IPS-NIHi11 (cell line): ENCODE measurements around the gene CCNL2.
A peak's percentile ranks its signal among the peaks of the same experiment; 100 is the strongest.
"Not testable (repeated sequence)": the region's sequence is repeated elsewhere in the genome, so short reads cannot be mapped to it uniquely, and the experiment has no call there.

ENCODE experiments used
- DNase-seq: peaks from one replicate; pipeline ENCODE4 v3.0.0; 2012; ENCODE audit warnings: mixed read lengths, low spot score

The CCNL2 gene

DNA sequence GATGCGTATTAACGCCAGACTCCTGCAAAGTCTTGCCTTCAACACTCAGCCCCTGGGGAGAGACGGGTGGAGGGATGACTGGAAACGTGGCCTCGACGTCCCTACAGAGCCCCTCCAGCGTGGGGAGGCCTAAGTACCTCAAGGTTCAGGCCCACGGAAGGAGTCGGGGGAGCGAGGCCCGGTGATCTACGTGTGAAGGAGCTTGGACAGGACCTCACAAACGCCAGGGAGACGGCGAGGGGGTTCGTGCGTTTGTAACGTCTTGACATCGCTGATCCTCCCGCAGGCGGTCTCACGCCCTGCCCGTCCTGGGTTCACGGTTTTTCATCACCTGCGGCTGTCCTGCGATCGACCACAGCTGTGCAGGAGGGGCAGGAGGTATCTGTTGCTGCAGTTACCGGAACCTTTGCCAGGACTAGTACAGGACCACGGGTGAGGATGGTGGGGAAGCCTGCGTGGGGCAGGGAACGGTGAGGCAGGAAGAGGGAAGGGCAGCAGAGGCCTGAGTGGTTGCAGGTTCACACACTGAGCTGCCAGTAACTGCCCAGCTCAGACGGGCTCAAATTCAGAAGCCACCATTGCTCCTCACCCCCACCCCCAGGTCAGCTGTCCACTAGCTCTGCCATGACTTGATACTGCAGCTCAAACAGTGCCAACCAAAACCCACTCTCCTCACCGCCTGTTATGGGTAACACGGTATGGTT, 889 bp upstream of the CCNL2 start:
- DNase-seq: no peak

GRCh38 chr1:1398677-1399186, 403 bp downstream of the CCNL2 start:
- no peak for DNase-seq

GRCh38 chr1:1397839-1398523, 1.2 kb downstream of the CCNL2 start:
- DNase-seq: no peak

DNA sequence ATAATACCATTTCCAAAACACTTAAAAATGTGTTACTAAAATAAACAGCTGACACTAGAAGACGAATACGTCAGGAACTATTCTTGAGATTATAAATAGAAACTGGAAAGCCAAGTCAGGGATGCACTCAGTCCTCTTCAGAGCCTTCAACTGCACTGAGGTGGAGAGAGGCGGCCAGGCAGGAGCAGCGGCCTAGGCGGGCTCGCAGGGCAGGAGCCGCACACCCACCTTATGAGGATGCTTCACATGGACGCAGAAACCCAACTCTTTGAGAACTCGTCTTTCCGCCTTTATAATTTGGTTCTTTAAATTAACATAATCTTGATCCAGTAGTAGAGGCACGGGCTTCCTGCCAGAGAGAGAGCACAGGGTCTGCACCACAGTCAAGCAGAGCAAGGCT, 4.0 kb downstream of the CCNL2 start:
- DNase-seq: no peak

DNA sequence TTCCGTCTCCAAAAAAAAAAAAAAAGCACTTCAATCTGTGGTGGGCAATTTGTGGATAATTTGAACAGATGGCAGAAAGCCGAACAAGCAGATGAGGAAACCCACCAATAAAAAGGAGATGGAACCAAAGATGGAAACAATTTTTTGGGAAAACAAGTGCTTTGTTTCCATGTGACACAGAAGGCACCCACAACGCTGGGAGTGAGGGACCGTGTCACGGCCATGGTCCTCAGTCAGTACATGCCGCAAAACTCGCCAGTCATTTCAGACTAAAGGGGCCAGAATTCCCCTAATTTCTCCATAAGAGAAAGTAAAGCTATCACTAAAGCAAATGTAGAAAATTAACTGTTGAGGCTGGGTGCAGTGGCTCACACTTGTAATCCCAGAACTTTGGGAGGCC, 5.0 kb downstream of the CCNL2 start:
- DNase-seq: no peak

DNA sequence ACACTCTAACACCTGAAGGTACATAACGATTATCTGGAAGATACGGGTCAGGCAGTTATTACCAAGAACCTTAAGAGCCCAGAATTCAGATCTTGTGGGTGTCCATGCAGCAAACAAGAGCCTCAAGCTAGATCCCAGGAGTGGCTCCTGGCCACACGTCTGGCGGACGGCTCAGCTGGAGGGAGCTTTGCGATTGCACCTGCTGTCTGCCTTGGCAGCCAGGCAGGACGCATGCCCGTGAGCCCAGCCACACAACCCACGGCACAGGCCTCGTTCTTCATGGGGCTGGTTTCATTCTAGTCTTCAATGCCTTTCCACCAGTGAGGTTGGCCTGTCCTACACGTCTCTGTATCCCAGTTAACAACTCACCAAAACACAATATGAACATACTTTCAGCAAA, 5.7 kb downstream of the CCNL2 start:
- DNase-seq: no peak

DNA sequence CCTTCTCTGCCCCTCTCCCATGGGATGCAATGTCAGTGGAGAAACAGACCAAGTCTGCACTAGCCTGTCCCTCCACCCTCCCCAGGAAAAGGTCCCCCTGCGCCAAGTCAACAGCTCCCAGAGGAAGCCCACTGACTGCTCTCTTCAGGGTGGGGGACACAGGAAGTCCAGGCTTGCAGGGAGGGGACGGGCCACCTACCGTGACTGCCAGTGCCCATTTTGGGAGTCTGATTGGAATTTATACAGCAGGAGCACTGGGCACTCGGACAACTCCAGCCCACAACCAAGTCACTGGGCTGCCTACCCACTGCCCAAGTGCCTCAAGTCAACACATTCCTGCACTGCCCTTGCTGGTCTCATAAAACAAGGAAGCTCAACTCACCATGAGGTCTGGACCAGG, 6.1 kb downstream of the CCNL2 start:
- no peak for DNase-seq

DNA sequence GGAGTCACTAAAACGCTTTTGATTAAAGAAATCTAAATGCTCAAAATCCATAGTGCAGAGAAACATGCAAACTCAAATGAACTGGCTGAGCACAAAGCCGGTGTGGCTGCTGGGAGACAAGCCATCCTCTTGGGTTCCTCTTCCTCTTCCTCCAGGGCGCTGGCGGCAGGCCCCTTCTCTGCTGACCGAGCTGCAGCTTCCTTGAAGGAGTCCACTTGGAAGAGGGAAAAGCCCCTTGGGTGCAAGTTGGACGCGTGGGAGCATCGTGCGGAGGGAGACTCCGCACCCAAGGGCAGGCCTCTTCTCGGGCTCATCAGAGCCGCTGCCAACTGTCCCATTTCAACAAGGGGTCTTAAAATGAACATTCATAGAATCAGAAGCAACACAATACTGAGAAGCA, 7.9 kb downstream of the CCNL2 start:
- no peak for DNase-seq

DNA sequence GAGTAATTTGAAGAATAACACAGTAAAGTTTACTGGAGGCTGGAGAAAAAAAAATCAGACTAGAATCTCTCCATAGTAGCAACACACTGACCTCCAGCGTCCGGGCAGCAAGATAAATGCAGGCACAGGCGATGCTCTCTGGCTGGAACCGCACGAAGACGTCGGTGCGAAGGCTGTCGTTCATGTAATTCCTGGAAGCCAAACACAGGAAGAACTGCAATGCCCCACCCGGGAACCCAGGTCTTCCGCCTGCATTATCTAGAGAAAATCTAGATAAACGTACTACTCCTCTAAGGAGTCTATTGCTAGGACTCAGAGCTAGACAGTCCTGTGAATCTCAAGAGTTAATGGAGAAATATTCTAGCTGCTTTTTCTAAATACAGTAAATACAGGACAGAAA, 8.5 kb downstream of the CCNL2 start:
- no peak for DNase-seq

GRCh38 chr1:1388078-1388472, 11.1 kb downstream of the CCNL2 start:
- no peak for DNase-seq

- DNase-seq: no peak
Observed at GRCh38 chr1:1387098-1388077, 11.7 kb downstream of the CCNL2 start.

GRCh38 chr1:1385931-1386330, 13.2 kb downstream of the CCNL2 start:
- no peak for DNase-seq

DNA sequence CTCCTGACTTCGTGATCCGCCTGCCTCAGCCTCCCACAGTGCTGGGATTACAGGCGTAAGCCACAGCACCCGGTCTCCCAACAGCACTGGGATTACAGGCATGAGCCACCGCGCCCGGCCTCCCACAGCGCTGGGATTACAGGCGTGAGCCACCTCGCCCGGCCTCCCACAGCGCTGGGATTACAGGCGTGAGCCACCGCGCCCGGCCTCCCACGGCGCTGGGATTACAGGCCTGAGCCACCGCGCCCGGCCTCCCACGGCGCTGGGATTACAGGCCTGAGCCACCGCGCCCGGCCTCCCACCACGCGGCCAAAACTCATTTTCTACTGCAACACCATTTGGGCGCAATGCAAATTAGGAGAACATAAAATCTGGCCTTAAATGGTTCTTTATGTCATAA, 13.8 kb downstream of the CCNL2 start:
- not testable (repeated sequence) for DNase-seq

- DNase-seq: no peak
Observed at GRCh38 chr1:1381294-1381693, 17.8 kb downstream of the CCNL2 start.

- no peak for DNase-seq
Observed at GRCh38 chr1:1380860-1381259, 18.3 kb downstream of the CCNL2 start.

GRCh38 chr1:1377540-1378205, 21.5 kb downstream of the CCNL2 start:
- no peak for DNase-seq

DNA sequence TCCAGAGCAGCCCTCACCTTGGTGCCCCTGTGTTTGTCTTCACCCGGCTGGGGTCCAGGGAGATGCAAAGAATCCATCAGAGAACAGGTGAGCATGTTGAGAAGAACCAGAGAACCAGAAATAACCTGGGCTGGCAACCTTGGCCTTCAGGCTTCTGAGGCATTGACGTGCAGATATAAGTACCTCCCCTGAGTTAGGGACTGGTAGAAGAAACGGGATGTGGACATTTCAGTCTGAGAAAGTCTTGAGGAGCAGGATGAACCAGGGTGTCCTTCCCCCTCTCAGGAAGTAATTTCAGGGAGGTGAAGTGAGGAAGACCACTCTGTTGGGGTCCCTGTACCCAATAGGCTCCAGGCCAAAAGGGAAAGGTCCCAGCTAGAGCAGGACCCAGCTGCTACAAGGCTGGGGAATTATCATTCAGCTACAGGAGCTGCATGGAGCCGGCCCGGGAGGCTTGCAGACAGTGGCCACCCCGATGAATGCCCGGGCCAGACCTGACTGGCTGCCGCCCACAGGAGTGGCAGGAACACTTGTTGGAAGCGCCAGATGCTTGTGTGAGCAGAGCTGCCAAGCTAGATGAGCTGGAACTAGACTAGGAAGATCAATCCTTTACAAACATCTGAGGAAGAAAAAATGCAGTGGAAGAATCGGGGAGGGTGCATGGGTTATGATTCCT, 22.4 kb downstream of the CCNL2 start:
- DNase-seq: no peak

DNA sequence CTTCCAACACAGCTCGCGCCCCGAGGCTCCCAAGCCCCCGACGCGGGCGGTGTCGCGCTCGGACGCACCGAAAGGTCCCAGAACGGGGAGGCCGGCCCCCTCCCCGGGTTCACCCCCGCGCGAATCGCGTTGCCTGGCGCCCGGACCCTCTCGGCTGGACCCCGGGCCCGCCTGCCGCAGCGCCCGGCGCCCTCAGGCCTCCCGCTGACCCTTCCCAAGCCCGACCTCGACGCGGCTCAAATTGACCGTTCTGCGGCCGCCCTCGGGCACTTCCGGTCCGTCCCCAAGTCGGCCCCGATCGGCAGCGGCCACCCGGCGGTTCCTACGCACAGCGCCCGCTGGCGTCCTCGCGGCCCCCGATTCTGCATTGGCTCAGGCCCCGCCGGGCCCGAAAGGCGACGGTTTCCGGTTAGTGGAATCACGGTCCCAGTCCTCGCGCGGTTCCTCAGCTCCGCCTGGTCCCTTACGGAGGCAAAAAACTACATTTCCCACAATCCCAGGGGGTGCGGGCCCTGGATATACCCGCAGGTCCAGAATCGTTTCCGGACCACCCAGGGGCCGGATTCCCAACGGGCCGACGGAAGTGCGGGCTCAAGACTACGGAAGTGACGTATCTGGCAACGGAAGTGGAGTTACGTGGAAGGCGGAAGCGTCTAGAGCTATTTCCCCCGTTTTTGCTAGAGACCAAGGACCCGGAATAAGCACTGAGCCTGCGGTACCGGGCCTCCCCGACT, 24.0 kb downstream of the CCNL2 start, which contains the start of gene AURKAIP1:
Gene AURKAIP1 (minus strand): TSS at position 279 of the 734 bp plus-strand sequence. CDS start 451 bp downstream, outside the sequence.
- peak; percentile 97 for DNase-seq

GRCh38 chr1:1374589-1374928, 24.6 kb downstream of the CCNL2 start:
- DNase-seq: no peak

GRCh38 chr1:1373815-1374588, 25.1 kb downstream of the CCNL2 start:
- DNase-seq: no peak
